Effector memory CD4-positive, alpha-beta T cell (primary cell): ENCODE data around the gene FOXB2.

Experiments used
- DNase-seq, 3 donors: peaks; one replicate each; pipeline ENCODE4 v3.0.0-alpha.2; 2020
- H3K27ac ChIP-seq: 2 replicates; pipeline ENCODE4 v1.7.0; 2013; ENCODE audit warnings: mild to moderate bottlenecking, low read length, moderate library complexity; ENCODE audit not compliant: insufficient read depth, poor library complexity, severe bottlenecking
- H3K27me3 ChIP-seq: replicated peaks from 2 replicates; pipeline ENCODE4 v1.7.0; 2013; ENCODE audit warnings: mild to moderate bottlenecking, low read length; ENCODE audit not compliant: insufficient read depth, control insufficient read depth, poor library complexity, severe bottlenecking
- H3K36me3 ChIP-seq: 2 replicates; pipeline ENCODE4 v1.7.0; 2013; ENCODE audit warnings: mild to moderate bottlenecking, low read length, moderate library complexity; ENCODE audit not compliant: control insufficient read depth, insufficient read depth
- H3K4me1 ChIP-seq: 2 replicates; pipeline ENCODE4 v1.7.0; 2013; ENCODE audit warnings: low read length, mild to moderate bottlenecking; ENCODE audit not compliant: control insufficient read depth, insufficient read depth, poor library complexity, severe bottlenecking
- H3K4me3 ChIP-seq: 2 replicates; pipeline ENCODE4 v1.7.0; 2013; ENCODE audit warnings: low read length, low read depth, mild to moderate bottlenecking; ENCODE audit not compliant: insufficient read depth, poor library complexity, severe bottlenecking
- H3K9me3 ChIP-seq: 2 replicates; pipeline ENCODE4 v1.7.0; 2013; ENCODE audit warnings: mild to moderate bottlenecking, low read length, moderate library complexity; ENCODE audit not compliant: control insufficient read depth

FOXB2 gene

DNA sequence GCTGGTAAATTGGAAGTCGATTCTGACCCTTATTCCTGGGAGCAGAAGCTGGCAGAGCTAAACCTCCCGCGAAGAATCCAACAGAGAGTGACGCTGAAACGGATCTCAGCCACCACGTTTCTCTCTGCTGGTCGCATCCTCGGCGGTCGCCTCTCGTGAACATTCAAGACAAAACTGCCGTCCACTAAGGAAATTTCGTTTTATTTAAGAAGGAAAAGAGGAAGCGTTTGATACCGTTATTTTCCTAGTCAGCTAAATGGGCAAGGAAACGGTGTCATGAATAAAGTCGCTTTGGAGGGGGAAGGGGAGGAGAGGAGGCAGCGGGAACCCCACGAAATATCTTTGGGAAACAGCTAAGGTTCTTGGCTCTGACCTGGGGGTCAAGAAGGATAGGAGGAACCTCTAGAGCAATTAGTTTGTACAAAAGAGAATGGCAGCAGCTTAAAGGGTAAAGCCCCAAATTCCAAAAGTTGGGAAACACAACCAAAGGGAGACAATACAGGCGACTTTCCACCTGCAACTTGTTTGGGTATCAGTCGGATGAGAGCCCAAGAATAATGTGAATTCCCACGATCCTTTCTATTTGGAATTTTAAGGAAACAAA, 1.9 kb downstream of the FOXB2 start:
- H3K27me3 ChIP-seq = peaks cover 43% of the 10 kb centered on the region
- H3K4me3 ChIP-seq = peak overlapping the region; percentile 22

DNA sequence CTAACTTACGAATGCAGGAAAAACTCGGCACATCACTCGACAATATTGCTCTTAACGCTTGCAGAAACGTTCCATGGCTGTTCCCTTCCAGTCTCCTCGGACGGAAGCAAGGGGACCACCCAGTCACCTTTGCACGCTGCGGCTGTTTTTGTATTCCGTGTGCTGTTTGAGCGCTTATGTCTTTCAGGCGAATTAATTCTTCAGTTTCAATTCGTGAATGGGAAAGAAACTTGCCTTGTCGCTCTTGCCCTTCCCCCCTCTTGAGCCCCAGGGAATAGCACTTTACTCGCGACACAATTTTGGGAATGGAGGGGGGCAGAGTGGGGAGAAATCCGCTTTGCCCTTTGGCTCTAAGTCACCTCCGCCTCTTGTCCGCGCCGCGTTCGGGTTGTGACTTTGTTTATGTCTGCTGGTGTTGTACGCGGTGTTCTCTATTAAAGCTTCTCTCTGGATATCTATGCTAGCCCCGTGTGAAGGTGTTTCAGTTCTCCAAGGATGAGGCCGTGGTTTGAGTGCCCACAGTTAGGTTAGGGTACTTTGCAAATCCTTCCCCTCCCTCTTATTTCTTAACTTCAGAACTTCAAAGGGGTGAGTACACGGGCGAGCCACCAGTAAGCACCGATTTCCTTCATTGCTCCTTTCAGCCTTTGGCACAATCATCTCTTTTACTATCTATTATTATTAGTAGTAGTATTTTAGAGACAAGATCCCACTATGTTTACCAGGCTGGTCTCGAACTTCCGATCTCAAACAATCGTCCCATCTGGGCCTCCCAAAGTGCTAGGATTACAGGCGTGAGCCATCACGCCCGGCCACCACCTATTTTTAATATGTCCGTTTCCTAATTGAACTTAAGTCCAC, 2.7 kb downstream of the FOXB2 start:
- H3K4me3 ChIP-seq = no peak overlapping the region
- peaks cover 38% of the 10 kb centered on the region for H3K27me3 ChIP-seq
- H3K27ac ChIP-seq = no peak overlapping the region
- H3K9me3 ChIP-seq = no peaks in the 10 kb centered on the region
- no peak for DNase-seq
- H3K36me3 ChIP-seq = no peaks in the 10 kb centered on the region
- H3K4me1 ChIP-seq = peaks cover 16% of the 10 kb centered on the region

More for the DNA sequence above, 1.9 kb downstream of the FOXB2 start:
- H3K27ac ChIP-seq = no peak overlapping the region
- H3K36me3 ChIP-seq = no peaks in the 10 kb centered on the region
- DNase-seq = no peak
- peaks cover 16% of the 10 kb centered on the region for H3K4me1 ChIP-seq
- H3K9me3 ChIP-seq = no peaks in the 10 kb centered on the region

DNA sequence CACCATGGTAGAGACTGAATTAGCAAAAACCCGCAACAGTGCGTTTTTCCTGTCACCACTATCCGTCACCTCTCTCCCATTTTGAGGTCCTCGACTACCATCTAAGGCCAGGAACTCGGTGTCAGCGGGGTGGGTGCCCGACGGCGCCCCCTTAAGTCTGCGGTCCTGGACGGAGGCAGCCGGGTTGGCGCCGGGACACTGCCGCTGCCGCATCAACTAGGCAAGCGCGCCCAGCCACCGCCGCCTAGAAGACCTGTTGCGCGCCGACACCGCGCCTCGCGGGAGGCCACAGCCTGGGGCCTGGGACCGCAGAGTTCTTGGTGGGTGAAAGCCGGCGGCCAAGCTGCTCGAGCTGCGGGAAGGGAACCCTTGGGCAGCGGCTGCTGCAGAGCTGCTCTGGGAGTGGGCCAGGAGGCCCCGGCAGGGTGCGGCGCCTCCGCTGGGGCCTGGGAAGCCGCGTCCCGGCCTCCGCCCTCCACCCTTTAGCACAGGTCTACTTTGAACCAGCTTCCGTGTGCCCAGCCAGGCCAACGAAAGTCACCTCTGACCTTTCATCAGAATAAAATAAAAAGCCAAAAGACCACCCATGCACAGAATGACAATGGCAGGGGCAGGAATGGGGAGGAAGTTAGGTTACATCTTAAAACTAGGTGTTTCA, 3.5 kb downstream of the FOXB2 start:
- H3K27ac ChIP-seq = no peak overlapping the region
- peaks cover 16% of the 10 kb centered on the region for H3K4me1 ChIP-seq
- no peak for DNase-seq
- H3K36me3 ChIP-seq = no peaks in the 10 kb centered on the region
- H3K9me3 ChIP-seq = no peaks in the 10 kb centered on the region
- H3K4me3 ChIP-seq = no peak overlapping the region
- H3K27me3 ChIP-seq = peaks cover 30% of the 10 kb centered on the region

DNA sequence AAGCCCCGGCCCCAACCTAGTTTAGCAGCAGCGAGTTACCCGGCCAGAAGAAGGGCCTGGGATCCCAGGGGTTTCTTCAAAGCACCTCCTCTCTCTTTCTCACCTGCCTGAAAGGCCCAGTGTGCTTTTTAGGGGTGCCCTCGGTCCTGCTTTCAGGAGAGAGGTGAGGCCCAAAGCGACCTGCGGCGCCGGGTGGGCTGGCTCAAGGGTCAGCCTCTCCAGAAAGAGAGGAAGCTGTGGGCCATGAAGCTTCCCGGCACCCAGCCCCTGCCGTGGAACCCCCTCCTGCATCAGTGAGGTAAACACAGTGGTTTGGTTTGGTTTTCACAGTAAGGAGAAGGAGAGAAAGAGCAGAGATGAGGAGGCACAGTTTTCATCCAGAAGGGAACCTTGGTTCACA, 4.3 kb downstream of the FOXB2 start:
- no peak for DNase-seq
- H3K27me3 ChIP-seq = peaks cover 27% of the 10 kb centered on the region
- H3K9me3 ChIP-seq = no peaks in the 10 kb centered on the region
- H3K4me1 ChIP-seq = peaks cover 16% of the 10 kb centered on the region
- no peak overlapping the region for H3K27ac ChIP-seq
- H3K36me3 ChIP-seq = no peaks in the 10 kb centered on the region
- H3K4me3 ChIP-seq = no peak overlapping the region

DNA sequence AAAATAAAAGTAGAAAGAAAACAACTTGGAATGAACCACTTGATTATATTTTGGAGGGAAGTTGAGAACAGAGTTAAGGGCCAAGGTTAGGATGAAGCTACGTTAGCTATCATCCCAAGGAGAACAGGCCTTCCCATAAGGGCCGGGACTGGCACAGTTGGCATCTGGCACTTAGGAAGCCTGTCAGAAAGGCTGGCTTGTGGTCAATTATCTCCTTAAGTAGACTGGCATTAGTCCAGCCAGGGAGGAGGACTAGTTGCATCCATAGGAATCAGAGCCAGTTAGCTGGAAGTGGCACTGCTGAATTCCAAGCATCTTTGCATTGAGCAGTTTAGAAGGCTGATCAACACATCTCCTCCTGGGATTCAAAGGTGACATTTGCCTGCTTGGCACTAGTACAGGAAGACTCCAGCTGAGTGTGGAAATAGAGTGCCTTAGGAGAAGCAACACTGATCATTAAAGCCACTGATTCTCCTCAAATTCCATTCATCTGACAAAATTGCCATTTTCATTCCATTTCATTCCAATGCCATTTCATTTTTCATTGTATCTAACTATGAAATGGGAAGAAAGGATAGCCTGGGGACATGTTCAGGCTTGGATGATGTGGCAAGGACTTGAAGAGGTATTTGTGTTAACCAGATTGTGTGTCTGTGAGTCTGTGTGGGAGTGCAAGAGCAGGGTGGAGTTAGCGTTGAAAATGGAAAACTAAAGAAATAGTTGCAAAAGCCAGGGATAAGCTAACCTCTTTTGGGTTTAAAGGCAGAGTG, 5.5 kb downstream of the FOXB2 start:
- Histone ChIP-seq H3K4me3 (no peak overlapping the region), H3K27ac (no peak overlapping the region), H3K36me3 (no peaks in the 10 kb centered on the region), H3K4me1 (peaks cover 16% of the 10 kb centered on the region), H3K9me3 (no peaks in the 10 kb centered on the region), H3K27me3 (peaks cover 20% of the 10 kb centered on the region)
- DNase-seq = no peak

DNA sequence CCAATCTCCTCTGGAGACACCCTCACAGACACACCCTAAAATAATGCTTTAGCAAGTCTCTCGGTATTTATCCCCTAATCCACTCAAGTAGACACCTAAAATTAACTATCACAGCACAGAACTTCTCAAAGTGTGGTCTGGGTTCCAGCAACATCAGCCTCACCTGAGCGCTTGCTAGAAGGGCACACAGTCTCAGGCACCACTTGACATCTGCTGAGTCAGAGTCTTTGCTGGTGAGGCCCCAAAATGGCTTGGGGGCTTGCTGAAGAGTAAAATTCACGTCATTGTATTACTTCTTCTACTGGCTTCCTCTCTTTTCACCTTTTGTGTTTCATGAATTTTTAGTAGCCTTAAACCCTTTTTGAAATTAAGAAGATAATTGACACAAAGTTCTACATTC, 9.0 kb downstream of the FOXB2 start:
- no peaks in the 10 kb centered on the region for H3K4me1 ChIP-seq
- DNase-seq = no peak
- H3K9me3 ChIP-seq = no peaks in the 10 kb centered on the region
- no peaks in the 10 kb centered on the region for H3K36me3 ChIP-seq
- H3K27me3 ChIP-seq = peaks cover 7% of the 10 kb centered on the region
- no peak overlapping the region for H3K27ac ChIP-seq
- H3K4me3 ChIP-seq = no peak overlapping the region

DNA sequence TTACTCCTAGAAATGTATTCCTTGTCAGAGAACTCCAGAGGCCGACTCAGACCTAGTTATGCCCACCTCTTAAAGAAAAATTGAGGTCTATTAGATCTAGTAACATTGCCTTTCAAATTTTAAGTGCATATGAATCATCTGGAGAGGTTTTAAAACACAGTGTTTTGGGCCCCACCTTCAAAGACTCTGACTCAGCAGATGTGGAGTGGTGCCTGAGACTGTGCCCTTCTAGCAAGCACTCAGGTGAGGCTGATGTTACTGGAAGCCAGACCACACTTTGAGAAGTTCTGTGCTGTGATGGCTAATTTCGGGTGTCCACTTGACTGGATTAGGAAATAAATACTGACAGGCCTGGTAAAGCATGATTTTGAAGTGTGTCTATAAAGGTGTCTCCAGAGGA, 10.6 kb downstream of the FOXB2 start:
- Histone ChIP-seq H3K4me3 (no peak overlapping the region), H3K36me3 (no peaks in the 10 kb centered on the region), H3K4me1 (no peaks in the 10 kb centered on the region), H3K27me3 (peaks cover 3% of the 10 kb centered on the region), H3K9me3 (no peaks in the 10 kb centered on the region), H3K27ac (no peak overlapping the region)
- DNase-seq = no peak

DNA sequence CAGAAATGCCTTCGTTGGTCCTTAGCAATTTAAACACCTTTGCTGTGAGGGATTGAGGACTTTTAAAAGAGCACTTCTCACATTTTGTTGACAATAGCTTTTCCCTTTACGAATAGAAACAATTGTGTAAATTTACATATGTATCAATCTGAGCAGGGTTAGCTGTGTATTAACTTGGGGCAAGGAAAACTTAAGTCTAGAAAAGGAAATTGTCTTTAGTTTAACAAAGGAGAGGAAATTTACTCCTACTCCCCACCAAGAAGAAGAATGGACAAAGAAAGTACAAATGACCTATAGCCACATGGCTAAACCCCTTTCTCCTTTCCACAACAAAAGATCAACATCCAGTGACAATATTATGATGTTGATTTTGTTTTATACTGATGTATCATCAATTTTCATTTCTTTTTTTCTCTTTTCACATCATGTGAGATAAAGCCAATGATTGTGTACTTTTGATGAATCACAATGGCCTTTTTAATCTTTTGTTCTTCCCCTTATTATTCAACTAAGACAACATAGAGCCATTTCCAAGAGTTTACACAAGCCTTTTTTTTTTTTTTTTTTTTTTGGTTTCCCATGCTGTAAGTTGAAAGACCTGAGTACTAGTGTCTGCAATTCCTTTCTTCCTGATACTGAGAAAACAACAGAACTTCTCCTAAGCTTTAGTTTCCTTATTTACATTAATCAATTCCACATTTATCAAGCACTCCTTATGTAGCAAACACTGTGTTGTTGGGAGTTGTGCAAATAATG, 19.0 kb downstream of the FOXB2 start:
- DNase-seq = no peak

DNA sequence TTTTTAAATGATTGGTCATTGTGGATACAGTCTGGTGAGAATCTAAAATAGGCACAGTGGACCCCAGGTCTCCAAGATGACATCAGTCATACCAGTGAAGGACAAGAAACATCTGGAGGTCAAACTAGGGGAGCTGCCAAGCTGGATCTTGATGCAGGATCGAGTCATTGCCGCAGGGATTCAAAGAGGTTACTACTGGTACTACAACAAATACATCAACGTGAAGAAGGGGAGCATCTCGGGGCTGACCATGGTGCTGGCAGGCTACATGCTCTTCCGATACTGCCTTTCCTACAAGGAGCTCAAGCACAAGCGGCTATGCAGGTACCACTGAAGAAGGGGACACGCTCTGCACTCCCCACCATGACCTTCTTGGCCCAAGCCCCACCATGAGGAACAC, 20.9 kb downstream of the FOXB2 start:
- Histone ChIP-seq H3K9me3 (no peaks in the 10 kb centered on the region), H3K4me3 (no peak overlapping the region), H3K27me3 (no peaks in the 10 kb centered on the region), H3K27ac (no peak overlapping the region), H3K4me1 (no peaks in the 10 kb centered on the region), H3K36me3 (no peaks in the 10 kb centered on the region)
- no peak for DNase-seq

More for the DNA sequence above, 19.0 kb downstream of the FOXB2 start:
- H3K27ac ChIP-seq = no peak overlapping the region
- no peak overlapping the region for H3K4me3 ChIP-seq
- no peaks in the 10 kb centered on the region for H3K4me1 ChIP-seq
- no peaks in the 10 kb centered on the region for H3K36me3 ChIP-seq
- no peaks in the 10 kb centered on the region for H3K27me3 ChIP-seq
- H3K9me3 ChIP-seq = no peaks in the 10 kb centered on the region
